Neuronal stem cell (in vitro differentiated cells): Measurements from ENCODE around the gene MARCHF9.

Source experiments
- DNase-seq: peaks from one replicate; pipeline ENCODE4 v3.0.0-alpha.2; 2013; ENCODE audit warnings: low spot score
- H2AFZ ChIP-seq: one replicate; pipeline ENCODE4 v1.6.1; 2013; ENCODE audit warnings: mild to moderate bottlenecking, low read length, inconsistent platforms
- H2AK5ac ChIP-seq: 2 replicates; pipeline ENCODE4 v1.6.1; 2013; ENCODE audit warnings: low read depth, mild to moderate bottlenecking, inconsistent platforms, low read length, moderate library complexity, mixed read lengths
- H2BK120ac ChIP-seq: 2 replicates; pipeline ENCODE4 v1.6.1; 2013; ENCODE audit warnings: low read depth, mild to moderate bottlenecking, inconsistent platforms, low read length, moderate library complexity, mixed read lengths
- H2BK12ac ChIP-seq: one replicate; pipeline ENCODE4 v1.6.1; 2013; ENCODE audit warnings: low read length, inconsistent platforms
- H2BK15ac ChIP-seq: 2 replicates; pipeline ENCODE4 v1.6.1; 2013; ENCODE audit warnings: mild to moderate bottlenecking, low read length, inconsistent platforms, mixed read lengths
- H2BK5ac ChIP-seq: one replicate; pipeline ENCODE4 v1.6.1; 2013; ENCODE audit warnings: inconsistent platforms, mild to moderate bottlenecking, low read length, moderate library complexity
- H3K14ac ChIP-seq: one replicate; pipeline ENCODE4 v1.6.1; 2013; ENCODE audit warnings: low read length, inconsistent platforms
- H3K18ac ChIP-seq: 2 replicates; pipeline ENCODE4 v1.6.1; 2013; ENCODE audit warnings: low read length, inconsistent platforms
- H3K23ac ChIP-seq: 2 replicates; pipeline ENCODE4 v1.6.1; 2013; ENCODE audit warnings: low read depth, mild to moderate bottlenecking, mixed read lengths, low read length, inconsistent platforms; ENCODE audit not compliant: poor library complexity
- H3K27ac ChIP-seq: replicated peaks from 3 replicates; pipeline ENCODE4 v1.5.1; 2013; ENCODE audit warnings: low read length, inconsistent platforms
- H3K27me3 ChIP-seq, 3 experiments: 2 replicates each; pipeline ENCODE4 v1.6.1; 2013; ENCODE audit warnings: low read length in 3 of 3, mild to moderate bottlenecking in 2 of 3, inconsistent platforms in 1 of 3, low read depth in 1 of 3, mixed read lengths in 1 of 3, moderate library complexity in 1 of 3; ENCODE audit not compliant: control insufficient read depth in 3 of 3, insufficient read depth in 3 of 3
- H3K36me3 ChIP-seq, 2 donors: replicated peaks in 1 of 2; 2 replicates each; pipeline ENCODE4 v1.6.1; 2013; ENCODE audit warnings: low read length in 2 of 2; ENCODE audit not compliant: control insufficient read depth in 2 of 2, insufficient read depth in 2 of 2
- H3K4ac ChIP-seq: 2 replicates; pipeline ENCODE4 v1.6.1; 2013; ENCODE audit warnings: inconsistent platforms, mild to moderate bottlenecking, low read length, moderate library complexity
- H3K4me1 ChIP-seq, 2 donors: 1 replicate in 1 of 2; 2 replicates in 1 of 2; pipeline ENCODE4 v1.6.1; 2013; ENCODE audit warnings: low read length in 2 of 2, low read depth in 1 of 2; ENCODE audit not compliant: control insufficient read depth in 2 of 2, insufficient read depth in 1 of 2
- H3K4me2 ChIP-seq: one replicate; pipeline ENCODE4 v1.6.1; 2013; ENCODE audit warnings: mild to moderate bottlenecking, low read length, inconsistent platforms; ENCODE audit not compliant: insufficient read depth, poor library complexity, severe bottlenecking
- H3K4me3 ChIP-seq, 2 donors: 2 replicates each; pipeline ENCODE4 v1.5.1; 2013; ENCODE audit warnings: low read length in 2 of 2, mild to moderate bottlenecking in 2 of 2, inconsistent platforms in 1 of 2, moderate library complexity in 1 of 2
- H3K79me1 ChIP-seq: one replicate; pipeline ENCODE4 v1.6.1; 2013; ENCODE audit warnings: low read depth, mild to moderate bottlenecking, inconsistent platforms, low read length, moderate library complexity
- H3K9ac ChIP-seq: one replicate; pipeline ENCODE4 v1.6.1; 2013; ENCODE audit warnings: mild to moderate bottlenecking, low read depth, low read length, inconsistent platforms; ENCODE audit not compliant: poor library complexity
- H3K9me3 ChIP-seq, 2 donors: replicated peaks in 1 of 2; 2 replicates each; pipeline versions ENCODE3 to v1.6.1; 2013; ENCODE audit warnings: low read length in 2 of 2, mild to moderate bottlenecking in 2 of 2, inconsistent platforms in 1 of 2, low read depth in 1 of 2, mixed read lengths in 1 of 2, moderate library complexity in 1 of 2; ENCODE audit not compliant: control insufficient read depth in 2 of 2, insufficient read depth in 1 of 2
- H4K8ac ChIP-seq: one replicate; pipeline ENCODE4 v1.6.1; 2013; ENCODE audit warnings: low read depth, mild to moderate bottlenecking, inconsistent platforms, low read length, moderate library complexity
- H4K91ac ChIP-seq: one replicate; pipeline ENCODE4 v1.6.1; 2013; ENCODE audit warnings: low read length, low read depth, mild to moderate bottlenecking, inconsistent platforms; ENCODE audit not compliant: poor library complexity
- WGBS, 2 donors: extraction: QIAGEN DNeasy Blood & Tissue Kit; methylation state at CpG; one replicate each; pipeline ENCODE4 v1.1.7; 2013; ENCODE audit warnings: missing lambda C conversion rate in 2 of 2, mixed read lengths in 1 of 2; ENCODE audit not compliant: insufficient read length in 2 of 2, insufficient replicate concordance in 1 of 2; ENCODE audit errors: extremely low coverage in 2 of 2; 5-methylcytosine and 5-hydroxymethylcytosine counted together

MARCHF9 gene

GRCh38 chr12:57777367-57777766, 22.5 kb downstream of the MARCHF9 start:
- Histone ChIP-seq H2AFZ (no peak overlapping the region), H4K8ac (no peak overlapping the region), H3K9me3 (no peaks in the 10 kb centered on the region), H3K36me3 (peaks cover 0 to 28% of the 10 kb centered on the region in 2 donors), H3K18ac (no peak overlapping the region), H3K79me1 (no peaks in the 10 kb centered on the region), H2BK120ac (no peak overlapping the region), H2AK5ac (no peak overlapping the region), H3K4me1 (peaks cover 2 to 4% of the 10 kb centered on the region in 2 donors), H3K4ac (no peak overlapping the region), H3K4me3 (no peak overlapping the region), H4K91ac (no peak overlapping the region), H3K4me2 (no peak overlapping the region), H2BK15ac (no peak overlapping the region), H2BK5ac (no peak overlapping the region), H3K9ac (no peak overlapping the region), H2BK12ac (no peak overlapping the region), H3K14ac (no peak overlapping the region), H3K27me3 (no peaks in the 10 kb centered on the region), H3K27ac (no peak overlapping the region), H3K23ac (no peak overlapping the region)
- DNase-seq = no peak
- WGBS, 2 donors = no CpG with 5 or more reads among the region's 7 CpGs

GRCh38 chr12:57777911-57778310, 23.0 kb downstream of the MARCHF9 start:
- Histone ChIP-seq H2BK15ac (no peak overlapping the region), H3K4me3 (no peak overlapping the region), H3K4me1 (peaks cover under 1 to 3% of the 10 kb centered on the region in 2 donors), H3K18ac (no peak overlapping the region), H3K9me3 (no peaks in the 10 kb centered on the region), H3K36me3 (peaks cover 0 to 28% of the 10 kb centered on the region in 2 donors), H2BK120ac (no peak overlapping the region), H3K4ac (no peak overlapping the region), H4K8ac (no peak overlapping the region), H3K4me2 (no peak overlapping the region), H3K27me3 (no peaks in the 10 kb centered on the region), H4K91ac (no peak overlapping the region), H3K27ac (no peak overlapping the region), H3K14ac (no peak overlapping the region), H2BK5ac (no peak overlapping the region), H2AK5ac (no peak overlapping the region), H2BK12ac (no peak overlapping the region), H3K23ac (no peak overlapping the region), H3K9ac (no peak overlapping the region), H2AFZ (no peak overlapping the region), H3K79me1 (peaks cover 3% of the 10 kb centered on the region)
- WGBS, 2 donors = no CpG with 5 or more reads among the region's 7 CpGs
- no peak for DNase-seq

- Histone ChIP-seq H3K4me3 (no peak overlapping the region), H3K4ac (no peak overlapping the region), H2AK5ac (no peak overlapping the region), H2BK5ac (no peak overlapping the region), H2BK15ac (no peak overlapping the region), H3K18ac (no peak overlapping the region), H3K4me2 (no peak overlapping the region), H3K9me3 (no peaks in the 10 kb centered on the region), H4K91ac (no peak overlapping the region), H3K79me1 (peaks cover 4% of the 10 kb centered on the region), H3K27ac (no peak overlapping the region), H3K14ac (no peak overlapping the region), H2BK12ac (no peak overlapping the region), H4K8ac (no peak overlapping the region), H3K36me3 (peaks cover 0 to 35% of the 10 kb centered on the region in 2 donors), H3K4me1 (peaks cover 3 to 6% of the 10 kb centered on the region in 2 donors), H3K23ac (no peak overlapping the region), H2BK120ac (no peak overlapping the region), H2AFZ (no peak overlapping the region), H3K9ac (no peak overlapping the region), H3K27me3 (no peaks in the 10 kb centered on the region)
- DNase-seq = no peak
- WGBS, 2 donors = no CpG with 5 or more reads among the region's 1 CpG
Observed at GRCh38 chr12:57779736-57780135, 24.8 kb downstream of the MARCHF9 start.

- Histone ChIP-seq H3K4me1 (peaks cover 3 to 6% of the 10 kb centered on the region in 2 donors), H3K27me3 (no peaks in the 10 kb centered on the region), H4K91ac (no peak overlapping the region), H2BK15ac (no peak overlapping the region), H2BK120ac (no peak overlapping the region), H4K8ac (no peak overlapping the region), H3K4me2 (no peak overlapping the region), H3K36me3 (peaks cover 2 to 37% of the 10 kb centered on the region in 2 donors), H3K9me3 (no peaks in the 10 kb centered on the region), H3K27ac (no peak overlapping the region), H3K4me3 (no peak overlapping the region), H3K23ac (no peak overlapping the region), H3K9ac (peak overlapping the region; percentile 60), H3K14ac (no peak overlapping the region), H2AFZ (no peak overlapping the region), H3K18ac (no peak overlapping the region), H3K4ac (no peak overlapping the region), H2AK5ac (no peak overlapping the region), H2BK5ac (no peak overlapping the region), H3K79me1 (peaks cover 4% of the 10 kb centered on the region), H2BK12ac (no peak overlapping the region)
- WGBS, 2 donors = no CpG with 5 or more reads among the region's 4 CpGs
- no peak for DNase-seq
Observed at GRCh38 chr12:57780284-57780897, 25.5 kb downstream of the MARCHF9 start.
